ENCODE data around the gene ARHGAP42.
"Not testable (repeated sequence)": the region's sequence is repeated elsewhere in the genome, so short reads cannot be mapped to it uniquely, and the experiment has no call there.

The ARHGAP42 gene

GRCh38 chr11:100687054-100687629 is at the start of gene ARHGAP42:
Gene ARHGAP42 (plus strand): TSS chr11:100687288. CDS start chr11:100687679, 391 bp downstream.
- DNase-seq (ENCODE audit: low read depth in 1 of 2, low spot score in 1 of 2), result no peak

GRCh38 chr11:100637706-100638105 is 49.4 kb upstream of the ARHGAP42 start:
- no peak for DNase-seq (ENCODE audit: low read depth in 1 of 2, low spot score in 1 of 2)

- DNase-seq (ENCODE audit: low read depth in 1 of 2, low spot score in 1 of 2), result no peak
These were observed 48.4 kb upstream of the ARHGAP42 start for GRCh38 chr11:100638648-100639047.

GRCh38 chr11:100639140-100639539 is 47.9 kb upstream of the ARHGAP42 start:
- no peak for DNase-seq (ENCODE audit: low read depth in 1 of 2, low spot score in 1 of 2)

GRCh38 chr11:100640071-100640470 is 47.0 kb upstream of the ARHGAP42 start:
- no peak for DNase-seq (ENCODE audit: low read depth in 1 of 2, low spot score in 1 of 2)

- DNase-seq (ENCODE audit: low read depth in 1 of 2, low spot score in 1 of 2), result no peak
These were observed 46.4 kb upstream of the ARHGAP42 start for GRCh38 chr11:100640646-100641045.

GRCh38 chr11:100641456-100641855 is 45.6 kb upstream of the ARHGAP42 start:
- no peak for DNase-seq (ENCODE audit: low read depth in 1 of 2, low spot score in 1 of 2)

- DNase-seq (ENCODE audit: low read depth in 1 of 2, low spot score in 1 of 2), result no peak
These were observed 40.5 kb upstream of the ARHGAP42 start for GRCh38 chr11:100646545-100646944.

GRCh38 chr11:100647861-100648260 is 39.2 kb upstream of the ARHGAP42 start:
- no peak for DNase-seq (ENCODE audit: low read depth in 1 of 2, low spot score in 1 of 2)

GRCh38 chr11:100663583-100663982 is 23.5 kb upstream of the ARHGAP42 start:
- no peak for DNase-seq (ENCODE audit: low read depth in 1 of 2, low spot score in 1 of 2)

GRCh38 chr11:100663996-100664395 is 23.1 kb upstream of the ARHGAP42 start:
- DNase-seq (ENCODE audit: low read depth in 1 of 2, low spot score in 1 of 2), result no peak

GRCh38 chr11:100666816-100667215 is 20.3 kb upstream of the ARHGAP42 start:
- not testable (repeated sequence) for DNase-seq (ENCODE audit: low read depth in 1 of 2, low spot score in 1 of 2)

- no peak for DNase-seq (ENCODE audit: low read depth in 1 of 2, low spot score in 1 of 2)
These were observed 19.6 kb upstream of the ARHGAP42 start for GRCh38 chr11:100667449-100667848.

- DNase-seq (ENCODE audit: low read depth in 1 of 2, low spot score in 1 of 2), result no peak
These were observed 16.9 kb upstream of the ARHGAP42 start for GRCh38 chr11:100670140-100670539.

- DNase-seq (ENCODE audit: low read depth in 1 of 2, low spot score in 1 of 2), result no peak
These were observed 15.6 kb upstream of the ARHGAP42 start for GRCh38 chr11:100671471-100671870.

GRCh38 chr11:100672498-100673033 is 14.5 kb upstream of the ARHGAP42 start:
- no peak for DNase-seq (ENCODE audit: low read depth in 1 of 2, low spot score in 1 of 2)

GRCh38 chr11:100673063-100673462 is 14.0 kb upstream of the ARHGAP42 start:
- no peak for DNase-seq (ENCODE audit: low read depth in 1 of 2, low spot score in 1 of 2)

- DNase-seq (ENCODE audit: low read depth in 1 of 2, low spot score in 1 of 2), result no peak
These were observed 12.9 kb upstream of the ARHGAP42 start for GRCh38 chr11:100674212-100674611.

GRCh38 chr11:100675115-100675650 is 11.9 kb upstream of the ARHGAP42 start:
- no peak for DNase-seq (ENCODE audit: low read depth in 1 of 2, low spot score in 1 of 2)

- DNase-seq (ENCODE audit: low read depth in 1 of 2, low spot score in 1 of 2), result no peak
These were observed 10.2 kb upstream of the ARHGAP42 start for GRCh38 chr11:100676901-100677300.

GRCh38 chr11:100677796-100678195 is 9.3 kb upstream of the ARHGAP42 start:
- DNase-seq (ENCODE audit: low read depth in 1 of 2, low spot score in 1 of 2), result no peak

- DNase-seq (ENCODE audit: low read depth in 1 of 2, low spot score in 1 of 2), result no peak
These were observed 7.0 kb upstream of the ARHGAP42 start for GRCh38 chr11:100680070-100680469.

- DNase-seq (ENCODE audit: low read depth in 1 of 2, low spot score in 1 of 2), result no peak
These were observed 6.0 kb upstream of the ARHGAP42 start for GRCh38 chr11:100681064-100681502.
